GM23338 (cell line): ENCODE measurements around the gene TNNT2. TPM values are rescaled to one million over a fixed set of nuclear protein-coding genes. Genes with fewer than 3 reads are reported as not detected.

Experiments
- ATAC-seq: fragments of 200-7000 bp; cut with Tn5 transposase; 3 replicates; pipeline ENCODE4 v1.9.1; 2020
- DNase-seq: peaks from one replicate; pipeline ENCODE4 v3.0.0-alpha.2; 2015; ENCODE audit warnings: low spot score
- H2AFZ ChIP-seq: fragments of 200-600 bp; sonication (generic); 2 replicates; pipeline ENCODE4 v1.8.0; 2016; ENCODE audit warnings: antibody characterized with exemption, mild to moderate bottlenecking, moderate library complexity
- H3F3A ChIP-seq: fragments of 200-600 bp; sonication (generic); replicated peaks from 2 replicates; pipeline ENCODE4 v1.8.0; 2017; ENCODE audit warnings: antibody characterized with exemption, mixed run types, low read depth
- H3K27ac ChIP-seq: fragments of 200-600 bp; sonication (generic); 2 replicates; pipeline ENCODE4 v1.6.1; 2016; ENCODE audit warnings: low read depth
- H3K27me3 ChIP-seq: fragments of 200-600 bp; sonication (generic); 2 replicates; pipeline ENCODE4 v1.8.0; 2016; ENCODE audit warnings: mild to moderate bottlenecking, mixed run types, moderate library complexity; ENCODE audit not compliant: insufficient read depth
- H3K36me3 ChIP-seq: fragments of 200-600 bp; sonication (generic); 2 replicates; pipeline ENCODE4 v1.8.0; 2016; ENCODE audit warnings: mild to moderate bottlenecking; ENCODE audit not compliant: insufficient read depth
- H3K4me1 ChIP-seq: fragments of 200-600 bp; sonication (generic); 2 replicates; pipeline ENCODE4 v1.8.0; 2016; ENCODE audit warnings: mild to moderate bottlenecking, moderate library complexity; ENCODE audit not compliant: insufficient read depth
- H3K4me2 ChIP-seq: fragments of 200-600 bp; sonication (generic); 2 replicates; pipeline ENCODE4 v1.7.1; 2017; ENCODE audit warnings: mixed run types
- H3K4me3 ChIP-seq: fragments of 200-600 bp; sonication (generic); 2 replicates; pipeline ENCODE4 v1.6.1; 2016; ENCODE audit warnings: mixed run types
- H3K79me2 ChIP-seq: fragments of 200-600 bp; sonication (generic); replicated peaks from 2 replicates; pipeline ENCODE4 v1.8.0; 2017; ENCODE audit warnings: mild to moderate bottlenecking; ENCODE audit not compliant: insufficient read depth
- H3K9me2 ChIP-seq: fragments of 200-600 bp; sonication (generic); 2 replicates; pipeline ENCODE4 v1.8.0; 2017; ENCODE audit not compliant: insufficient read depth
- H4K20me1 ChIP-seq: fragments of 200-600 bp; sonication (generic); replicated peaks from 2 replicates; pipeline ENCODE4 v1.8.0; 2017; ENCODE audit warnings: mild to moderate bottlenecking; ENCODE audit not compliant: insufficient read depth
- H3K27ac Mint-ChIP-seq: 2 replicates; pipeline ENCODE4 v1.8.0; 2020; ENCODE audit warnings: inconsistent platforms, mild to moderate bottlenecking, moderate library complexity, mixed read lengths
- H3K27me3 Mint-ChIP-seq: 3 replicates; pipeline ENCODE4 v1.8.0; 2022; ENCODE audit warnings: low read depth, mild to moderate bottlenecking, moderate library complexity, mixed read lengths, inconsistent platforms; ENCODE audit not compliant: insufficient read depth, poor library complexity
- H3K36me3 Mint-ChIP-seq: 3 replicates; pipeline ENCODE4 v1.8.0; 2021; ENCODE audit warnings: low read depth, mild to moderate bottlenecking, inconsistent platforms, moderate library complexity, mixed read lengths
- H3K4me1 Mint-ChIP-seq: 3 replicates; pipeline ENCODE4 v1.8.0; 2020; ENCODE audit warnings: mild to moderate bottlenecking, inconsistent platforms, mixed read lengths
- H3K4me3 Mint-ChIP-seq: 3 replicates; pipeline ENCODE4 v1.8.0; 2021; ENCODE audit warnings: moderate library complexity, mild to moderate bottlenecking, inconsistent platforms, mixed read lengths
- H3K9me3 Mint-ChIP-seq: 3 replicates; pipeline ENCODE4 v1.8.0; 2020; ENCODE audit warnings: moderate library complexity, mild to moderate bottlenecking, inconsistent platforms, mixed read lengths
- CREB1 ChIP-seq: fragments of 250-450 bp; sonication (Bioruptor Pico); IDR thresholded peaks from 2 replicates; pipeline ENCODE4 v1.5.0; 2020; ENCODE audit warnings: low read depth, mild to moderate bottlenecking, moderate library complexity
- CTCF ChIP-seq, 2 experiments: fragments of 200-600 bp in 1 of 2; sonication (generic) in 1 of 2; conservative IDR thresholded peaks; 2 replicates each; pipeline versions ENCODE4 v1.5.1 to v1.6.1; 2016 to 2017; ENCODE audit warnings: antibody characterized with exemption in 2 of 2, low read depth in 2 of 2, mild to moderate bottlenecking in 2 of 2, moderate library complexity in 1 of 2
- ETS1 ChIP-seq: IDR thresholded peaks from 2 replicates; pipeline ENCODE4 v1.6.1; 2016; ENCODE audit warnings: antibody characterized with exemption
- EZH2 ChIP-seq: fragments of 200-600 bp; sonication (generic); IDR thresholded peaks from one replicate; pipeline ENCODE4 v1.8.0; 2017; ENCODE audit warnings: antibody characterized with exemption, mild to moderate bottlenecking, low read depth; ENCODE audit not compliant: unreplicated experiment
- EZH2phosphoT487 ChIP-seq: fragments of 200-600 bp; sonication (generic); IDR thresholded peaks from one replicate; pipeline ENCODE4 v1.8.1; 2018; ENCODE audit warnings: antibody characterized with exemption; ENCODE audit not compliant: unreplicated experiment
- JUNB ChIP-seq: IDR thresholded peaks from one replicate; pipeline ENCODE4 v1.6.1; 2016; ENCODE audit warnings: antibody characterized with exemption; ENCODE audit not compliant: unreplicated experiment
- NANOG ChIP-seq: IDR thresholded peaks from 2 replicates; pipeline ENCODE4 v1.6.1; 2016; ENCODE audit warnings: antibody characterized with exemption, borderline replicate concordance
- POLR2AphosphoS5 ChIP-seq: IDR thresholded peaks from 2 replicates; pipeline ENCODE4 v1.6.1; 2016; ENCODE audit warnings: antibody characterized with exemption, low read depth
- REST ChIP-seq: IDR thresholded peaks from one replicate; pipeline ENCODE4 v1.6.1; 2018; ENCODE audit warnings: antibody characterized with exemption; ENCODE audit not compliant: unreplicated experiment
- STAT1 ChIP-seq: IDR thresholded peaks from one replicate; pipeline ENCODE4 v1.6.1; 2016; ENCODE audit warnings: antibody characterized with exemption; ENCODE audit not compliant: unreplicated experiment
- ZNF114 ChIP-seq: fragments of 250-450 bp; sonication (Bioruptor Pico); IDR thresholded peaks from 2 replicates; pipeline ENCODE4 v1.5.0; 2020; ENCODE audit warnings: mild to moderate bottlenecking, moderate library complexity
- ZNF331 ChIP-seq: fragments of 250-450 bp; sonication (Bioruptor Pico); IDR thresholded peaks from 2 replicates; pipeline ENCODE4 v1.5.0; 2020; ENCODE audit warnings: low read depth, mild to moderate bottlenecking, moderate library complexity
- ZNF462 ChIP-seq: fragments of 250-450 bp; sonication (Bioruptor Pico); IDR thresholded peaks from 2 replicates; pipeline ENCODE4 v1.5.0; 2020; ENCODE audit warnings: mild to moderate bottlenecking, moderate library complexity
- polyA plus RNA-seq: library from polyadenylated mRNA; unstranded; fragments of >200 nt; fragmentation: Nextera tagmentation; extraction: Ambion mirVana; gene quantifications from 2 replicates; pipeline ENCODE4 v1.2.1, GENCODE V29; 2016
- total RNA-seq: library from RNA; depleted of rRNA; stranded (reverse); fragments of >200 nt; shearing (Covaris generic); gene quantifications from 2 replicates; pipeline ENCODE4 v1.2.3, GENCODE V29; 2014

Gene TNNT2
- total and polyA plus RNA-seq, 2 experiments from 2014 or later: 7.5 to 19.1 TPM

GRCh38 chr1:201332021-201332420 lies 45.5 kb downstream of the TNNT2 start:
- ATAC-seq: no peak
- H3K27me3 Mint-ChIP-seq: peaks cover 3% of the 10 kb centered on the region
- H3K4me1 Mint-ChIP-seq: no peaks in the 10 kb centered on the region

More at GRCh38 chr1:201332021-201332420, 45.5 kb downstream of the TNNT2 start:
- Histone ChIP-seq H3K79me2 (no peaks in the 10 kb centered on the region), H3K36me3 (no peaks in the 10 kb centered on the region), H3K27me3 (no peaks in the 10 kb centered on the region), H3K4me3 (no peak overlapping the region), H4K20me1 (no peaks in the 10 kb centered on the region), H3K4me2 (no peak overlapping the region), H3F3A (no peaks in the 10 kb centered on the region), H3K27ac (no peak overlapping the region), H3K9me2 (no peaks in the 10 kb centered on the region), H3K4me1 (no peaks in the 10 kb centered on the region), H2AFZ (no peak overlapping the region)
- DNase-seq: no peak
- H3K36me3 Mint-ChIP-seq: no peaks in the 10 kb centered on the region; the same call in 2 of the 3 replicates
- no peak for TF ChIP-seq STAT1
- TF ChIP-seq REST: no peak
- TF ChIP-seq POLR2AphosphoS5: no peak
- TF ChIP-seq ZNF114: no peak
- TF ChIP-seq ZNF331: no peak
- no peak for TF ChIP-seq NANOG
- TF ChIP-seq JUNB: no peak
- TF ChIP-seq CREB1: no peak
- no peak for TF ChIP-seq ZNF462 (CRISPR knock-in tag)
- no peak for TF ChIP-seq EZH2
- no peak for TF ChIP-seq EZH2phosphoT487
- no peak for TF ChIP-seq CTCF (conservative IDR thresholded peaks at IDR 0.05; ENCODE audit: low read depth in 2 of 2)
- no peak for TF ChIP-seq ETS1
- H3K9me3 Mint-ChIP-seq: no peaks in the 10 kb centered on the region
- no peak overlapping the region for H3K27ac Mint-ChIP-seq
- no peak overlapping the region for H3K4me3 Mint-ChIP-seq
